HG03025 (cell line): ENCODE results near the gene CCDC24.

ENCODE experiments used
- ATAC-seq: cut with Tn5 transposase; IDR thresholded peaks from one replicate; pipeline ENCODE4 v1.9.1; 2021; ENCODE audit warnings: mild to moderate bottlenecking, moderate library complexity; ENCODE audit not compliant: unreplicated experiment, low FRiP score

The CCDC24 gene

DNA sequence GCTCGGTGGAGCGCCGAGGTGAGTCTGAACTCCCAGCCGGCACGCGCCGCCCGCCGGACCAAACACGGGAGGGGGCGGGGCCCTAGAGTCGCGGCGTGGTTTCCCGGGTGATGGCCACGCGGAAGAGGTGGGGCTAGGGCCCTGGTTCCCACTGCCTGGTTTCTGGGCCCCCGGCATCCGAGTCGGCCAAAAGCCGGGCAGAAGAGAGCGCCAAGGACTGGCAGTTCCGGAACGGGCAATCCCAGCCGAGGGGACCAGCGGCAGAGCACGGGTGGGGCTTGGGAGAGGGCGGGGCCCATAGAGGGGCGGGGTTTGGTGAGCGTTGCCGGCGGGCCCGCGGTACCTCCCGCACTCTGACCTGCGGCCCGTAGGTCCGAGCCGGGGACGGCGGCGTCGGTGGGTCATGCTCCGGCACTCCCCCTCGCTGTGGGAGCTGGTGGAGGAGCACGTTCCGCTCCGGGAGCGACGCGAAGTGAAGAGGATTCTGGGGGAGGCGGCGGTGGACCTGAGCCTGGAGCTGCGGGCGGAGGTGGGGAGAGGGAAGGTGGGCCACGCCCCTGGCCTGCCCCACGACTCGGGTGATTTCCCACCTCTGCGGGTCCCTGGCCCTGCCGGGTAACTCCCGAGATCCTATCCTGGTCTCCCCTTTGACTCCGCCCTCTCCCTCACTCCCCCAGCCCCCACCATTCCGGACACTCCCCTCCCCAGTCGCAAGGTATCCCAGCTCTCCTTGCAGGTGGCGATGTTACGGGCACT is at the start of gene CCDC24:
TSS of gene CCDC24 (plus strand) at position 124 of the 756 bp plus-strand sequence. CDS start at position 404, 280 bp downstream.
- peak; percentile 75 for ATAC-seq

DNA sequence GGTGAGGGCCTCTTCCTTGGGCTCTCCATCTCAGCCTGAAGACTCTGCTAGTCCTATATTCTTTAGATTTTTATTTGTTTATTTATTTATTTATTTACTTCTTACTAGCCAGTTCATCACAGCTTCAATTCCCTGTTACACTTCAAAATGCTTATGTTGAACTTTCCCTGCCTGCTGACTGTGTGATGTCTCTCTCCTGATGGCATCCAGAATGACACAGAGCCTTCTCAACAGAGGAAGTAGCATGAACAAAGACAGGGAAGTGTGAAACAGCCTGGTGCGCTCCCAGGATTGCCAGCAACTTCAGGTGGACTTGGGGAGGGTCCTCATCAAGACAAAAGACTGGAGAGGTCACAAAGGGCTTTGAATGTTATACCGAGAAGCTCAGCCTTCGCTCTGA is 49.0 kb upstream of the CCDC24 start:
- no peak for ATAC-seq

DNA sequence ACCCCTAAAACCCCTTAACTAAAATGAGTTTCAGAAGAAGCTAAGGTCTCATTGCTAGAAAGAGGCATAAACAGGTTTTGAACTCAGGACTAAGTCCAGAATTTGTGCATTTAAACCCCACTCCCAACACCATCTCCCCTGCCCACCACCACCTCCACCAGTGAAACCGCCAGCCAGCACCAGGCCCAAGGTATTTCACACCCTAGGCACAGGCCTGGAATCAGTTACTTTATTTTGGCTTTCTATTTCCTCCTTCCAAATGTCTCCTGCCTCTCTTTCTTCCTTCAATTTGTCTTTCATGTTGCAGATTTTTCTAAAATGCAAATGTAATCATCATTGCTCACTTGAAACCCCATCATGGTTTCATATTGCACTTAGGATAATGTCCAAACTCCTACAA is 46.5 kb upstream of the CCDC24 start:
- ATAC-seq, result no peak

DNA sequence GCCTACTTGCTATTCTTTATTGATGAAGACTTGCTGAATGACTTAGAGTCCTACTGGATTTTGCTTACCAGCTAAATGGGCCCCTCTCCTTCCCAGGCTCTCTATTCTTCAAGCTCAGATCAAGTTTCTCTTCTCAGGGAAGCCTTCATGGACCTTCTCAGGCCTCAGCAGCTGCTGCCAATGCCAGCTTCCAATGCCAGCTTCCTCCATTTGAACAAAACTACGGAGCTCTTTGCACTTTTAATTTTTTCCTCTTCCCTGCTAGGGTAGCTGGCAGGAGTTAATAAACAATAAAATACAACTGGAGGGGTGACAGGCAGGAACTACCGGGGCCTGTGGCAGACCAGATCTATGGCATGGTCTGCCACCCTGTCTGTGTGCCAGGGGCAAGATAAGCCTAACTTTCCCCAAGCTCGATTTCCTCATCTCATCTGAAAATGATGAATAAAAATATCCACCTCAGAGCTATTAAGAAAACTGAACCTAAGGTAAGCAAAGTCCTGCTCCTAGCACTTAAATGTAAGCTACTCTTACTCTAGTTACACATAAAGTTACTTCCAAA is 45.6 kb upstream of the CCDC24 start:
- ATAC-seq, result no peak

DNA sequence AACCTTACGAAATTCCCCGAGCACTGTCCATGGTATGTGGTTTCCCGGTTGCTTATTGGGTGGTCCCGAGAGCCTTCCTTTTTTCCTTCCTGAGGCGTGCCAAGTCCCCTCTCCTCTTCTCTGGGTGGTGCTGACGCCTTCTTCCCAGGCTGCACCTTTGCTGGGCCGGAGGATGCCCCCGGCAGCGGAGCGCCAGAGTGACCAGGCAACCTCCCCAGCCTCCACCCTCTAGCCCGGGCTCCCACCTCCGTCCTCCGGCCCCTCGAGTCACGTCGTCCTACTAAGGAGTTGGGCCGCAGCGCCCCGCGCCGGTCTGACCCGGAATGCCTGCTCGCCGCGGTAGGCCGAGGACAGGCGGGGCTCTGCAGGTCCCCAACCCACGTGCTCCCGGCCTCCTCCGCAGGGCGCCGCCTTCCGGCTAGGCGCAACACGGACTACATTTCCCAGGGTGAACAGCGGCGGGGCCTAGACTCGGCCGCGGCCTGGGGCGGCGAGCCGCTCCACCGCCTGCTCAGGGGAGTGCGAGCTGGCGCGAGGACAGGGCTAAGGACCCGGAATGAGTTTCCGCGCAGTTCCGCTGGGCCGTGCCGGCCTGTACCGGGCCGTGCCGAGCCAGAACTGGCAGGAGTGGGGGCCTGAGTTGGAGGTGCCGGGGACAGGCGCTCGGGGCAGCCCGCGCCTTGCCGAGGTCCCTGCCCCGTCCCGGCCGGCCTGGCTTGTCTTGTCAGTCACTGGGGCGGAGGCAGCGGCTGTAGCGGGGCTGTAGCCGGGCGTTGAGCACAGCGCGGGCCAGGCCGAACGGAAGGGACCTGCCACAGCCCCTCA is 45.0 kb upstream of the CCDC24 start, which contains the start of gene IPO13:
TSS of gene IPO13 (plus strand) at position 715 of the 825 bp plus-strand sequence. CDS start 651 bp downstream, outside the sequence.
- peak; percentile 92 for ATAC-seq

DNA sequence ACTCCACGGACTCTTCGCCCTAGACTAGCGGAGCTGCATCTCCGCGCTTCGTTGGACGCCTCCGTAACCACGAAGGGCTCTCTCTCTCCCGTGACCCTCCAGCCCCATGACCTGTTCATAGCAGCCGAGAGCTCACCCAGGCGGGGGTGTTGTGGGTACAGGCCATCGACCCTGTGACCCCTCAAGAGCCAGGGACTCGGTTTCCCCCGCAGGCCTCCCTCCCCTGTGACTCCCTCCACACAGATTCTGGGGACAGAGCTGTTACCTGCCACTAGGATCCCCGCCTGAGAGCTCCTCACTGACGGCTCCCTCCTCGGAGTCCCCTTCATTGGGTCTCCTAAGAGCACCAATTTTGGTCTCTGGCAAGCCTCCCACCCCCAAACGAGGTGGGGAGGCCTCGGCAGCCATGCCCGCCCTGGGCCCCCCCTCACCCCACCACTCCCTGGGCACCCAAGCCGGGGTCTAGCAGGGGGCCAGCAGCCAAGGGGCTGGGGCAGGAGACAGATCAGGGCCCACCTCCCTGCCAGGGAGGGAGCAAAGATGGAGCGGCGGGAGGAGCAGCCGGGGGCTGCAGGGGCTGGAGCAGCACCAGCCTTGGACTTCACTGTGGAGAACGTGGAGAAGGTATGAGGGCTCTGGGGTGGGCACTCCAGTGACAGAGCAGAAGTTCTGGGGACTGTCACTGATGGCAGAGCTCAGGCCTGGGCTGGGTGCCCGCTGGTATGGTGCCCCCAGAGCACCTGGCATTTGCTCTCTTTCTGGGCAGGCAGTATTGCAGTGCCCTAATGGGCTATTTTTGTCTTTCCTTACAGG is 44.1 kb upstream of the CCDC24 start:
- peak; percentile 19 for ATAC-seq

DNA sequence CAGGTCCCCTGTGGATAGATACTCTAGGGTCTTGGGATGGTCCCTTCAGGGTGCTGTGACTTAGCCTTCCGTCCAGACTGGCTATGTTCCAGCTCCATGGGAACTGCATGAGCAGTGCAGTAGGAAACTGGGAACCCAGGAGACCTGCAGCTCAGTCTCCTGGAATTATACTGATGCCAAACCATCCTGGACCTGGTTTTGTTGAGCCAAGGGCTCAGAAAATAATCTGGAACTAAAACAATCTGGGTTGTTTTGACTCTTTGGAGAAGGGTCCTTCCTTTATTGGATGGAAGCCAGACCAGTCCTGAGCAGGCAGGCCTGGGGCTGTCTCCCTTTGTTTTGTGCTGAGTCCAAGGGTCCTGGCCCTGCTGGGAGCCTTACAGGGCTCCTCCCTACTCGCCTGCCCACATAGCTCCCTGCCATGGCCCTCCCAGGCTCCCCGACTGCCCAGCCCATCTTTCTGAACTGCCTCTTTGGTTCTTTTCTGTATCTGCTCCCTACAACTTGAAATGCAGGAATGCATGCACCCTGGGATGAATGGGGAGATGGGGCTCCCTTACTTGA is 43.4 kb upstream of the CCDC24 start:
- ATAC-seq, result no peak

DNA sequence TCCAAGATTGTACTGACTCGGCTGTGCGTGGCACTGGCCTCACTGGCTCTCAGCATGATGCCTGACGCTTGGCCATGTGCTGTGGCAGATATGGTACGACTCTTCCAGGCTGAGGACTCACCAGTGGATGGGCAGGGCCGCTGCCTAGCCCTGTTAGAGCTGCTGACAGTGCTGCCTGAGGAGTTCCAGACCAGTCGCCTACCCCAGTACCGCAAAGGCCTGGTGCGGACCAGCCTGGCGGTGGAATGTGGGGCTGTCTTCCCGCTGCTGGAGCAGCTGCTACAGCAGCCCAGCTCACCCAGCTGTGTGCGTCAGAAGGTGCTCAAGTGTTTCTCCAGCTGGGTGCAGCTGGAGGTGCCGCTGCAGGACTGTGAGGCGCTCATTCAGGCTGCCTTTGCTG is 41.7 kb upstream of the CCDC24 start:
- ATAC-seq, result no peak

DNA sequence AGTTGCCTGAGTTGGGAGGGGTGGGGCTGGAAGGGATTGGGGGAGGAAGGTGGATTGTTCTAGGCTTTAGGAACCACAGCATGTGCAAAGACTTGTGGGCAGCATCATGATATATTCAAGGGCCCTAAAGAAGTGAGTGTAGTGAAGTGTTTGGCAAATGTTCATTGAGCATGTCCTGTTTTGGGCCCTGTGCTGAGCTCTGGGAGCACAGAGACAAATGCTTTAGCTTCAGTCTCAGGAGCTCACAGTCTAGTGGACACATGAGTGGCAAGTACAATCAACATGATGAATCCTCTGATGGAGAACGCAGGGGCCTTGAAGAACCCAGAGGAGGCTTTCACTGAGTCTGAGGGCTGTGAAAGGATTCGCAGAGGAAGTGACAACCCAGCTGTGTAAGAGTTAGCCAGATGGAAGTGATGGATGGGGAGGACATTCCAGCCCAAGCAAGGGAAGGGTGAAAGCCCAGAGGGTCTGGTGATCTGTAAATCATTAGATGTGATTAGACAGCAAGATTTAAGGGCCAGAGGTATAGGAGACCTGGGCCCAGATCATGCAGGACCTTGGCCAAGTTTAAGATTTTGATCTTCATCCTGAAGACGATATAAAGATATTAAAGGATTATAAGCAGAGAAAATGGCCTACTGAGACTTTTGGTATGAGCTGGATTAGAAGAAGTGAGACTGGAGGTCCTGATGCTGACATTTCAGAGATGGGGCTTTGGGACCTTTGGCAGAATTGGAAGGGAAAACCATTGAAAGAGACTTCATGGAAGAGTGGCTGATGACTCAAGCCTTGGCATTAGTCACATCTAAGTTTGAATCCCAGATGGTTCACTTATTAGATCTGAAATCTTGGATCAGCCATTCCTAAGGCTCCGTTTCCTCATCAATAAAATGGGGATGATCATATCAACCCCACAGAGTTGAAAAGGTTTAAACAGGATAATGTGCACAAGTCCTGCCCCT is 40.1 kb upstream of the CCDC24 start:
- ATAC-seq, result no peak

DNA sequence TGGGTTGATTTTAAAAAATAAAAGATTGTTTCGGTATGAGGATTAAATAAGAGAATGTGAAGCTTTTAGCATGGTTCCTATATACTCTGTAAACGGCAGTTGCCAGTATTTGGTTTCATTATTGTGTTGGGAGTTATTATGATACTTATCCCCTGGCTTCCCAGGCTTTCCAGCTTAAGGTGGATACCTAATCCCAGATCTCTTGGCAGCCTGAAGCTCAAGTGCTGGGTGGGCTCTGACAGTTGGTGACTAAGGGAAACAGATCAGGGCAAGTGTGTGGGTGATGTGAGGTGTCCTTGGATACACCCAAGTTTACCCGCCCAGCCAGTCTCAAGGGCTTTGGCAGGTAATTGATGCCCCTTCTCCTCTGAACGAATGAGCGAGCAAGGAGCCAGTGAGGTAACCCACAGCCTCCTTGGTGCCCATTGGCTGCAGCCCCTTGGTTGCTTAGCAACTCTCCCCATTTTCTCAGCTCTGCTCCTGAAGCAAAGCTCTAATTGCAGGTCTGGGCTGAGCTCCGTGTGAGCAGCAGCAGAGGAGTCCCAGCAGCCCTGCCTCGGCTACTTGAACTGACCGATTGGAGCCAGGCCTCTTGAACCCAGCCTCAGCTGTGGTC is 38.6 kb upstream of the CCDC24 start:
- ATAC-seq, result no peak

DNA sequence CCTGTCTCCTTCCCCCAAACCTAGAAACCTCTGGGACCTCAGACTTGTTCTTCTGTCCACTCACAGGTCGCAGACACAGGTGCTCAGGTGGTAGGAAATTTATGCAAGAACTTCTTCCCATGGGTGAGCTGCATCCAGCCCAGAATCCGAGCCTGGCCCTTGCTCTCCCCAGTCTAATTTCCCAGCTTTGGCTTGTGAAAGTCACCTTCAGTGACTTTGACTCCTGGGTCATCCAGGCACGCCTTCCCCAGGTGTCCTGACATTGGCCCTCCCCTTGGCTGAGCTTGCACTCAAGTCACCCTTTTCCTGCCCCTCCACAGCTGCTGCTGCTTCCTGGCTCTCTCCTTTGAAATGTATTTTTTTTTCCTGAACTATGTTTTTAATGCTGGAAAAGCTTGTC is 38.0 kb upstream of the CCDC24 start:
- ATAC-seq, result no peak

DNA sequence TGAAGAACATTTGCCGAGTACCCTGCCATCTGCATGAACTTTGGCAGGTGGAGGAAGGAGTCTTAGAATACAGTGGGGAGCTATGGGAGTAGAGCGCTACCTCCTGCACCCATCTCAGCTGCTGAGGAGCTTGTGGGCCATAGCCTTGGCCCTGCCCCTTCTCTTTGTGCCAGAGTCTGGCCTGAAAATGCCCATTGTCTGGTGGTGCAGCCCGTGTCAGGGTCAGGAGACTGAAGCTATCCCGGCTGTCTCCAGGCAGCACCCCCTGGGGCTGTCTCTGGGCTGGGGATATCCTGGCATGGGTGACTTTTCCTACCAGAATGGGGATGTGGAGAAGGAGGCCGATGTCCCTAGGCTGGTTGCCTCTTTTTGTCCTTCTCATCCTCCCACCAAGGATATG is 37.4 kb upstream of the CCDC24 start:
- no peak for ATAC-seq

DNA sequence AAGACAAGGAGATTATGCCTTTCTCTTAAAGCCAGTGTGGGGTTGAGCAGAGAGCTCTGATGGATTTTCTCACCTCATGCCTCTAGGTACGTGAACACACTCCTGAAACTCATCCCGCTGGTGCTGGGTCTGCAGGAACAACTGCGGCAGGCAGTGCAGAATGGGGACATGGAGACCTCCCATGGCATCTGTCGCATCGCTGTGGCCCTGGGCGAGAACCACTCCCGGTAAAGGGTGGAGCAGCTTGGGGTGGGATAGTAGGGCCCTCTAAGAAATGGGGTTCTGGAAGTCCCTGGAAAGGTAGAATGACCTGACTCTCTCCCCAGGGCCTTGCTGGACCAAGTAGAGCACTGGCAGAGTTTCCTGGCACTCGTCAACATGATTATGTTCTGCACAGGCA is 35.2 kb upstream of the CCDC24 start:
- no peak for ATAC-seq

DNA sequence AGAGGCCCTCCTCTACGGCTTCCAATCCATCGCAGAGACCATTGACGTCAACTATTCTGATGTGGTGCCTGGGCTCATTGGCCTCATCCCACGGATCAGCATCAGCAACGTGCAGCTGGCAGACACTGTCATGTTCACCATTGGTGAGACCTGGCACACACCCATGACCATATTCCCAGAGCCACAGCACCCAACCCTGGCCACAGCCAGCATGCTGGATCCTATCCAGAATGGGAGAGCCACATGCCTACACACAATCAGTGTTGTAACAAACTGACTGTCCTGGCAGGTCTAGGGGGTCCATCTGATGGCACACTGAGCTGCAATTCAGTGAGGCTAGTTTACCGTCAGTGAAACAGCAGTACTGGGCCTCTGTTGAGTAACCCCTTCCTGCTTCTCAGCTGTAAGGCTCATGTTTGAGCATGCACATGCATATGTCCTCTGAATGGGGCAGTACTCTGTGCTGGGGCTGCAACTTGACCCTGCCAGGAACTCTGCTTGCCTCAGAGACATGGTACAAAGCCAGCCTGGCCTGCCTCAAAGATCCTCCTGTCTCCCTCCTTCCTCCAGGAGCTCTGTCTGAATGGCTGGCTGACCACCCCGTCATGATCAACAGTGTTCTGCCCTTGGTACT is 33.9 kb upstream of the CCDC24 start:
- ATAC-seq, result no peak

DNA sequence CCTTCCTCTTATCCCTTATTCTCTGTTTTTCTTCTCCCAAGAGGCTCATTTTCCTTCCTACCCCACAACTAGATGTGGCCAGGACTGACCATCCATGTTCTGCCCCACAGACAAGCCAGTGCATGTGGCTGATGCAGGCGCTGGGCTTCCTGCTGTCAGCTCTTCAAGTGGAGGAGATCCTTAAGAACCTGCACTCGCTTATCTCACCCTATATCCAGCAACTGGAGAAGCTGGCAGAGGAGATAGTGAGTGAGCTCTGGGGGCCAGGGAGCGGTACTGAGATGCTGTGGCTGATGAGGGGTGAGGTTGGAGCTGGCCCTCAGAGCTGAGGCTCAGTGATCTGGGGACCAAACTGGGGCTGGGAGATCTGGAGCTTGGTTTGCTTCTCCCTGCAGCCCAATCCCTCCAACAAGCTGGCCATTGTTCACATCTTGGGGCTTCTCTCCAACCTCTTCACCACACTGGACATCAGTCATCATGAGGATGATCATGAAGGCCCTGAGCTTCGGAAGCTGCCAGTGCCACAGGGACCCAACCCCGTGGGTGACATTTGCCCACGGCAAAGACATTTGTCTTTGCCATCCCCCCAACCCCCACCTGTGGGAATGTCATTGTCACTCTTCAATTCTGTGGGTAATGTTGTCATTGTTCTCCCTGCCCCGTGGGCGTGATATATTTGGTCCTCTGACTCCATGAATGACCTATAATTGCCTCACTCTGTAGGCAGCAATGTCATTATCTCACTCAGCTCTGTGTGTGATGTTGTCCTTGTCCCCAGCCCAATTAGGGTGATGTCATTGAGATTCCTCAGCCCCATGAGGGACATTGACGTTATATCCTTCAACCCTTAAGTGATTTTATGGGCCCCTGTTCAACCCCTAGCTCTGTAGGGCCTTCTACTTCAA is 32.8 kb upstream of the CCDC24 start:
- ATAC-seq, result no peak

DNA sequence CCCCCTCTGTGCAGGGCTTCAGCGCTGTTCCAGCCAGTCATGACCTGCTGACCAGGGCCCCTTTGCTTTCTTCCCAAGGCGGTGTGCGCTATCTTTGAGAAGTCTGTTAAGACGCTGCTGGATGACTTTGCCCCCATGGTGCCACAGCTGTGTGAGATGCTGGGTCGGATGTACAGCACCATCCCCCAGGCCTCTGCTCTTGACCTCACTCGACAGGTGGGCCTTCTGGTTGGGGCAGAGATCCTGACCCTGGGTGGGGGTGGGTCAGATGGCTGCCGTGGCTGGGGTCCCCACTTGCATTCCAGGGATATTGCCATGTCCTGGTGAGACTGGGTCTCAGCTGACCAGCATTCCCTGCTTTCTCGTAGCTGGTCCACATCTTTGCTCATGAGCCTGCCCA is 30.6 kb upstream of the CCDC24 start:
- ATAC-seq, result no peak

DNA sequence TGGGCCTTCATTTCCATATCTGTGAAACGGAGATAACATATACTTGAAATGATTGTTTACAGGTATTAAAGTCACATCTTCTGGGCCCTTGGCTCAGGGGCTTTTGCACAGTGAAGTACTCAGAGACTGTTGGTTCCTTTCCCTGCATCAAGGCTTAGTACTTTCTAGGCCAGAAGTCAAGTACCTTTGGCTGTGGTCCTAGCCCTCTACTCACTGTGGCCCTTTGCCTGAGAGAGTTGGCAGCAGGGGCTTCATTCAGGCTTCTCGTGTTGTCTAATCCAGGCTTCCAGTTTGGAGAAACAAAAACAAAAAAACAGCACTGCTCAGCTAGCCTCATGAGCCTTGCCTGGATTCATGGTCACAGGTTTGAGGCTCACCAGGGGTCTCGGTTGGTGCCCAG is 29.7 kb upstream of the CCDC24 start:
- ATAC-seq, result no peak
